ENCODE results near the gene HOXB2.

The HOXB2 gene

GRCh38 chr17:48551596-48552465, 6.9 kb upstream of the HOXB2 start:
- no peak for DNase-seq

- no peak for DNase-seq
These were observed 6.3 kb upstream of the HOXB2 start for GRCh38 chr17:48551214-48551555.

- no peak for DNase-seq
These were observed 5.7 kb upstream of the HOXB2 start for GRCh38 chr17:48550502-48551213.

- DNase-seq, result no peak
These were observed 5.1 kb upstream of the HOXB2 start for GRCh38 chr17:48549914-48550501.

- no peak for DNase-seq
These were observed 4.3 kb upstream of the HOXB2 start for GRCh38 chr17:48549281-48549630.

- DNase-seq, result no peak
These were observed 3.8 kb upstream of the HOXB2 start for GRCh38 chr17:48548523-48549280.

GRCh38 chr17:48547808-48548522, 3.1 kb upstream of the HOXB2 start:
- no peak for DNase-seq

- DNase-seq, result no peak
These were observed 2.3 kb upstream of the HOXB2 start for GRCh38 chr17:48546924-48547807.

- no peak for DNase-seq
These were observed 1.4 kb upstream of the HOXB2 start for GRCh38 chr17:48546137-48546923.

GRCh38 chr17:48545539-48545938, 630 bp upstream of the HOXB2 start:
- no peak for DNase-seq

GRCh38 chr17:48544349-48545021, 424 bp downstream of the HOXB2 start:
- DNase-seq, result no peak

- no peak for DNase-seq
These were observed 1.0 kb downstream of the HOXB2 start for GRCh38 chr17:48543854-48544348.

GRCh38 chr17:48543107-48543853, 1.6 kb downstream of the HOXB2 start:
- peak; percentile 51 to 61 for DNase-seq

- peak in 1 of 2 experiments; percentile 28 for DNase-seq
These were observed 2.2 kb downstream of the HOXB2 start for GRCh38 chr17:48542698-48543106.

- no peak for DNase-seq
These were observed 2.7 kb downstream of the HOXB2 start for GRCh38 chr17:48542114-48542656.

- DNase-seq, result no peak
These were observed 3.3 kb downstream of the HOXB2 start for GRCh38 chr17:48541577-48542113.

- no peak for DNase-seq
These were observed 3.8 kb downstream of the HOXB2 start for GRCh38 chr17:48541036-48541576.

GRCh38 chr17:48540213-48540612, 4.7 kb downstream of the HOXB2 start:
- DNase-seq, result no peak
